T-cell (primary cell): ENCODE data around the gene RNF215. TPM values are rescaled to one million over a fixed set of nuclear protein-coding genes. Genes with fewer than 3 reads are reported as not detected.

ENCODE experiments used
- ATAC-seq, 4 experiments: fragments of 200-7000 bp in 3 of 4; fragments of 150-1000 bp in 1 of 4; cut with Tn5 transposase; replicated peaks in 1 of 4; 1 replicate in 3 of 4; 2 replicates in 1 of 4; pipeline ENCODE4 v1.10.0; 2021; ENCODE audit warnings: moderate library complexity in 3 of 4, mild to moderate bottlenecking in 2 of 4, moderate number of reproducible peaks in 1 of 4
- CTCF ChIA-PET, 2 donors: fragments of 300-600 bp; sonication (Branson Sonifier 250); formaldehyde crosslinking; loops; one replicate each; lab custom pipeline; 2022; ENCODE audit warnings: antibody characterized with exemption in 2 of 2; lab: Charles Lee
- POLR2A ChIA-PET, 2 donors: fragments of 300-600 bp; sonication (Branson Sonifier 250); formaldehyde crosslinking; loops; one replicate each; lab custom pipeline; 2022; ENCODE audit warnings: antibody characterized with exemption in 2 of 2; lab: Charles Lee
- DNase-seq, 35 experiments: peaks; one replicate each; pipeline versions ENCODE4 v3.0.0 to v3.0.0-alpha.2; 2013 to 2023
- H3K27ac ChIP-seq: one replicate; pipeline ENCODE4 v1.5.1; 2013; ENCODE audit warnings: low read length
- H3K27me3 ChIP-seq, 2 experiments: replicated peaks in 1 of 2; 1 replicate in 1 of 2; 2 replicates in 1 of 2; pipeline versions ENCODE4 v1.6.1 to v1.7.0; 2013; ENCODE audit warnings: low read length in 1 of 2, mixed read lengths in 1 of 2; ENCODE audit not compliant: control insufficient read depth in 2 of 2, insufficient read depth in 2 of 2; ENCODE audit errors: extremely low read depth in 1 of 2
- H3K36me3 ChIP-seq, 2 donors: 1 replicate in 1 of 2; 2 replicates in 1 of 2; pipeline versions ENCODE4 v1.6.1 to v1.7.0; 2013; ENCODE audit warnings: low read length in 1 of 2; ENCODE audit not compliant: control insufficient read depth in 2 of 2, insufficient read depth in 1 of 2; ENCODE audit errors: extremely low read depth in 1 of 2
- H3K4me1 ChIP-seq, 2 experiments: 1 replicate in 1 of 2; 2 replicates in 1 of 2; pipeline versions ENCODE4 v1.6.1 to v1.7.0; 2013; ENCODE audit warnings: low read length in 2 of 2, mixed read lengths in 1 of 2; ENCODE audit not compliant: insufficient read depth in 2 of 2, control insufficient read depth in 1 of 2; ENCODE audit errors: extremely low read depth in 1 of 2
- H3K4me3 ChIP-seq, 2 donors: 1 replicate in 1 of 2; 2 replicates in 1 of 2; pipeline versions ENCODE4 v1.5.1 to v1.7.0; 2013; ENCODE audit warnings: mild to moderate bottlenecking in 2 of 2, low read length in 1 of 2, moderate library complexity in 1 of 2; ENCODE audit not compliant: control insufficient read depth in 1 of 2; ENCODE audit errors: extremely low read depth in 1 of 2
- H3K9me3 ChIP-seq: 2 replicates; pipeline ENCODE4 v1.7.0; 2013
- H3K27ac Mint-ChIP-seq, 2 donors: one replicate each; pipeline ENCODE4 v1.8.0; 2020 to 2021; ENCODE audit warnings: mild to moderate bottlenecking in 2 of 2, mixed read lengths in 2 of 2
- H3K27me3 Mint-ChIP-seq, 2 donors: one replicate each; pipeline ENCODE4 v1.8.0; 2021 to 2022; ENCODE audit warnings: mixed read lengths in 2 of 2
- H3K36me3 Mint-ChIP-seq: one replicate; pipeline ENCODE4 v1.8.0; 2021; ENCODE audit warnings: mixed read lengths
- H3K4me1 Mint-ChIP-seq, 3 donors: one replicate each; pipeline ENCODE4 v1.8.0; 2020 to 2022; ENCODE audit warnings: mixed read lengths in 3 of 3, mild to moderate bottlenecking in 1 of 3
- H3K4me3 Mint-ChIP-seq, 3 donors: one replicate each; pipeline ENCODE4 v1.8.0; 2020 to 2022; ENCODE audit warnings: mild to moderate bottlenecking in 3 of 3, mixed read lengths in 3 of 3, moderate library complexity in 3 of 3
- H3K9me3 Mint-ChIP-seq, 3 donors: one replicate each; pipeline ENCODE4 v1.8.0; 2020 to 2022; ENCODE audit warnings: mixed read lengths in 3 of 3
- WGBS: methylation state at CpG from one replicate; pipeline ENCODE4 v1.1.5; 2013; ENCODE audit warnings: missing lambda C conversion rate; ENCODE audit not compliant: insufficient coverage; 5-methylcytosine and 5-hydroxymethylcytosine counted together
- total RNA-seq, 35 experiments: library from RNA in 6 of 35; stranded (reverse) in 6 of 35; fragments of 120-200 nt in 1 of 35; gene quantifications; one replicate each; pipeline versions ENCODE4 v1.2.1 to v1.2.4 and lab custom pipeline; 2013 to 2026

Gene RNF215
- total RNA-seq, 5 donors from 2014 or later (not counting 1 experiment from before 2014, with no cell fraction given) = 6.2 to 8.4 (median 6.3) TPM

DNA sequence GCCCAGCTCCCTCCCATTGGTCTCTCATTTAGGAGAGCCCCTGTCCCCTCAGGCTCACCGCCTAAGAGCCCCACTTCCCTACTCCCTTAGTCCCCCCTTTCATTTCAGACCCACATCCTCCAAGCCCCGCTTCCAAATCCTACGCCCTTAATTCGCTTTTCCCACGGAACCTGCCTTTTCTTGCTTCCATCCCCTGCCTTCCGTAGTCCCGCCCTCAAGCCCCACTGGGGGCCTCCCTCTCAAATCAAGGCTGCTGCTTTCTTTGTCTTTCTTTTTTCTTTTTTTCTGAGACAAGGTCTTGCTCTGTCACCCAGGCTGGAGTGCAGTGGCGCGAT lies 30.0 kb downstream of the RNF215 start:
- H3K4me1 Mint-ChIP-seq = peaks cover 49 to 51% (median 49%) of the 10 kb centered on the region in 3 donors
- ATAC-seq = no peak
- peak in 24 of 35 experiments; percentile 11 to 54 (median 34) for DNase-seq

DNA sequence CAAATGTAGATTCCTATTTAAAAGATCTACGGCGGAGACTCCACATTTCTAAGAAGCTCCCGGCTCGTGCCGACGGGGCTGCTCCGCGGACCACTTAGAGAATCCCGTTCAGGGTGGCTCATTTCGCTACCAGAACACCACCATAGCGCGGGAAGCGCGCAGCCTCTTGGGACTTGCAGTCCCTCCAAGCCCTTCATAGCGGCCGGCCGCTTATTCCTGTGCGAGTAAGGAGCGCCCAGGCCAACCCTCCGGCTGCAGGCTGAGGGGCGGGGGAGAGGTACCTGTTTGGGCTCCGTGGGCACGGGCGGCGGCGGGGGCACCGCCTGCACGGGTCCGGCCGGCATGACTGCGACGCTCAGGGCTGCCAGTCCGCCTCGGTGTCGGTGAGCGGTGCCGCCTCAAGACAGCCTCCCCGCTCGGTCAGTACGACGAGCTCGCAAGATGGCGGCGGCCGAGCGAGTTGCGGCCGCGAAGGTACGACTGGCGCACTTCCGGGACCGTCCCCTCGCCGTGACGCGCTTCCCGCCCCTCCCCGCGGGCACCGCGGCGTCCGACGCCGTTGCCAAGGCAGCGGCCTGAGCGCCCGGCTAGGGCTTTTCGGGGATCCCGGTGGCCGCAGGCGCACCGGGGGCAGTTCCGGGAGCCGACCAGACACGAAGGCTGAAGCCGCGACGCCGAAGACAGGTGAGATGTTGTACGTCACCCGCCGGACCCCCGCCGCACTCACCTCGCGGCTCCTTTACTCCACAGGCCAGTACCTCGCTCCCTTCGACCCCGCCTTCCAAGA lies 30.6 kb downstream of the RNF215 start, which contains the start of the genes CCDC157 and SF3A1:
CCDC157 (plus strand) TSS at position 559 of the 787 bp plus-strand sequence. CDS start 8,994 bp downstream, outside the sequence.
SF3A1 (minus strand) TSS at position 446 of the 787 bp plus-strand sequence; CDS start at position 344, 102 bp downstream.
- Mint-ChIP-seq H3K4me3 (peak within 1 kb of the TSS; percentile 92 to 96 (median 95)), H3K4me1 (peaks cover 51 to 55% (median 54%) of the 10 kb centered on the region in 3 donors), H3K9me3 (no peaks in the 10 kb centered on the region), H3K36me3 (peaks cover 23% of the 10 kb centered on the region), H3K27me3 (peaks cover 0 to 2% of the 10 kb centered on the region in 2 donors), H3K27ac (peak within 1 kb of the TSS; percentile 87 to 92)
- WGBS = under 1% methylated on average over 84 of the region's 91 CpGs
- H3K27ac ChIP-seq = peak within 1 kb of the TSS; percentile 87
- DNase-seq (peak; percentile 69 to 94 (median 84)), ATAC-seq (peak; percentile 88 to 93 (median 92))
- H3K4me1 ChIP-seq = peaks cover 15 to 55% of the 10 kb centered on the region in 2 experiments
- ChIA-PET POLR2A (interaction anchor here (0.6 to 1.2 kb wide), 4 partner anchors 30 to 68 kb away, joined by 3 to 5 read pairs (median 4); partner anchors contain the start of genes CASTOR1 (in 2 of the 2) and TBC1D10A (in 1 of the 2)), CTCF (interaction anchor here in 1 of 2 donors (0.6 to 1.8 kb wide), 6 partner anchors 28 to 595 kb away, joined by 3 to 12 read pairs (median 6); partner anchors contain the start of gene TBC1D10A)
- H3K9me3 ChIP-seq = no peaks in the 10 kb centered on the region
- peaks cover 5 to 24% of the 10 kb centered on the region in 2 donors for H3K36me3 ChIP-seq
- H3K4me3 ChIP-seq = peak within 1 kb of the TSS; percentile 79 to 97
- H3K27me3 ChIP-seq = peaks cover 0 to 3% of the 10 kb centered on the region in 2 experiments

More for the DNA sequence above, 30.0 kb downstream of the RNF215 start:
- H3K9me3 Mint-ChIP-seq = no peaks in the 10 kb centered on the region
- H3K27me3 Mint-ChIP-seq = peaks cover 0 to 2% of the 10 kb centered on the region in 2 donors
- H3K27ac Mint-ChIP-seq = peak overlapping the region; percentile 87 to 92
- Histone ChIP-seq H3K27me3 (peaks cover 0 to 3% of the 10 kb centered on the region in 2 experiments), H3K36me3 (peaks cover 4 to 19% of the 10 kb centered on the region in 2 donors), H3K27ac (peak overlapping the region; percentile 87), H3K4me1 (peaks cover 15 to 50% of the 10 kb centered on the region in 2 experiments), H3K9me3 (no peaks in the 10 kb centered on the region), H3K4me3 (peak overlapping the region; percentile 79 to 97)
- peak overlapping the region; percentile 92 to 96 (median 95) for H3K4me3 Mint-ChIP-seq
- peaks cover 18% of the 10 kb centered on the region for H3K36me3 Mint-ChIP-seq
- CTCF ChIA-PET = interaction anchor here in 1 of 2 donors (1.0 to 1.8 kb wide), 4 partner anchors 31 to 69 kb away, joined by 4 to 12 read pairs (median 8); partner anchors contain the start of gene TBC1D10A
- 14% methylated on average over 9 of the region's 9 CpGs for WGBS
- POLR2A ChIA-PET = interaction anchor here (0.6 to 1.2 kb wide), 4 partner anchors 30 to 69 kb away, joined by 3 to 5 read pairs (median 4); partner anchors contain the start of genes CASTOR1 (in 2 of the 2) and TBC1D10A (in 1 of the 2)

DNA sequence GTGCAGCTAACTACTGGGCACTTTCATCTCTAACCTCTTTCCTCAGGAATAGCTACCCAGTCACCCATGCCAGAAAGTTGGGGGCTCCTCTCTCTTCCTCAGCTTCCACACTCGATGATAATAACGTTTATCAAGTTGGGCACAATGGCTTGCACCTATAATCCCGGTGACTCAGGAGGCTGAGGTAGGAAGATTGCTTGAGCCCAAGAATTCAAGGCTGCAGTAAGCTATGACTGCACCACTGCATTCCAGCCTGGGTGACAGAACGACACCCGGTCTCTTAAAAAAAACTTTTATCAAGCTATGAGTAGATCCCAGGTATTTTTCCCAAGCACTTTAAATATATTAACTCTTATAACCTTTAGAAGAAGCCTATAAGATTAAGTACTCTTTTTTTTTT lies 32.6 kb downstream of the RNF215 start:
- H3K27ac Mint-ChIP-seq = peak overlapping the region; percentile 65 to 78
- H3K36me3 ChIP-seq = peaks cover 9 to 41% of the 10 kb centered on the region in 2 donors
- H3K27ac ChIP-seq = peak overlapping the region; percentile 19
- 83% methylated on average over 3 of the region's 5 CpGs for WGBS
- H3K4me3 ChIP-seq = no peak overlapping the region
- H3K4me1 Mint-ChIP-seq = peaks cover 66 to 72% (median 70%) of the 10 kb centered on the region in 3 donors
- peaks cover 35% of the 10 kb centered on the region for H3K36me3 Mint-ChIP-seq
- peak overlapping the region; percentile 92 to 96 (median 95) for H3K4me3 Mint-ChIP-seq
- ChIA-PET POLR2A (interaction anchor here in 1 of 2 donors (0.8 kb wide), 1 partner anchor 28 kb away, joined by 6 read pairs; the partner anchor contains the start of gene TBC1D10A), CTCF (interaction anchor here (0.7 to 1.0 kb wide), 3 partner anchors 46 to 67 kb away, joined by 3 to 4 read pairs (median 3); partner anchors contain the start of gene CASTOR1 (in 1 of the 2))
- no peaks in the 10 kb centered on the region for H3K9me3 Mint-ChIP-seq
- no peaks in the 10 kb centered on the region for H3K9me3 ChIP-seq
- peaks cover 0 to 2% of the 10 kb centered on the region in 2 donors for H3K27me3 Mint-ChIP-seq
- H3K27me3 ChIP-seq = peaks cover 0 to 3% of the 10 kb centered on the region in 2 experiments
- H3K4me1 ChIP-seq = peaks cover 15 to 63% of the 10 kb centered on the region in 2 experiments
- ATAC-seq (no peak), DNase-seq (no peak)

DNA sequence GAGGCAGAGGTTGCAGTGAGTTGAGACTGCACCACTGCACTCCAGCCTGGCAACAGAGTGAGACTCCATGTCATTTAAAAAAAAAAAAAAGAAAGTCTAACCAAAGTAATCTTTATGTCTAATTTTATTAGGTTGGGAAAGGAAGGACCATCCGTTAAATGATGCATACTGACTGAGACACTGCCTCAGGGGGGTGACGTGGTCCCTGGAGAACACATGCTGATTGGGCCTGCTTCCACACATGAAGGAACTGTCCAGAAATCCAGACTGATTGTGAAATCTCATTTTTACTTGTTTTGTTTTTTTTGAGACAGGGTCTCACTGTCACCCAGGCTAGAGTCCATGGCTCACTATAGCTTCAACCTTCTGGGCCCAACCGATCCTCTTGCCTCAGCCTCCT lies 36.0 kb downstream of the RNF215 start:
- Mint-ChIP-seq H3K27ac (peak overlapping the region in 1 of 2 donors; percentile 48), H3K4me3 (no peak overlapping the region), H3K9me3 (no peaks in the 10 kb centered on the region), H3K4me1 (peaks cover 73 to 87% (median 78%) of the 10 kb centered on the region in 3 donors), H3K36me3 (peaks cover 51% of the 10 kb centered on the region), H3K27me3 (no peaks in the 10 kb centered on the region)
- no peak overlapping the region for H3K27ac ChIP-seq
- 100% methylated on average over 1 of the region's 3 CpGs for WGBS
- peaks cover 21 to 74% of the 10 kb centered on the region in 2 donors for H3K36me3 ChIP-seq
- DNase-seq (no peak), ATAC-seq (no peak)
- H3K4me1 ChIP-seq = peaks cover 15 to 59% of the 10 kb centered on the region in 2 experiments
- H3K9me3 ChIP-seq = no peaks in the 10 kb centered on the region
- peak overlapping the region in 1 of 2 donors; percentile 5 for H3K4me3 ChIP-seq
- ChIA-PET CTCF (no interaction called here), POLR2A (no interaction called here)
- H3K27me3 ChIP-seq = no peaks in the 10 kb centered on the region

DNA sequence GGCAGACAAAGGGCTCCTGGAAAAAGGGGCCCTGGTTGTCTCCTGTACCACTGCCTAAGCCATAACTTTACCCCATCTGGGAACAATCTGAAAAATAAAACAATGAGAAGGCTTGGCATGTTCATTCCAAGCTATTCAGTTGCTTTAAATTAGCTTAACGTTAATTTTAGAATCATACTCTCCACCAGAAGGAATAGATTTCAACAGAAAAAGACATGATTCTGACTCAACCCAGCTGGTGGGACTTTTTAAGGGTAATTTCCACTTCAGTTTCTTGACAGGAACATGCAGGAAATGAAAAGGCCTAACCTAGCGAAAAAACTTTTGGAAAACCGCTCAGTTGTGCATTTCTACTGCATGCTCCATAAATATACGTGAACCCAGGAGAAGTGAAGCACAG lies 38.4 kb downstream of the RNF215 start:
- ATAC-seq = no peak
- peaks cover 64% of the 10 kb centered on the region for H3K36me3 Mint-ChIP-seq
- no peaks in the 10 kb centered on the region for H3K9me3 Mint-ChIP-seq
- H3K4me3 Mint-ChIP-seq = peak overlapping the region in 1 of 3 donors; percentile 3
- CTCF ChIA-PET = interaction anchor here in 1 of 2 donors (0.7 kb wide), 2 partner anchors 59 to 95 kb away, joined by 3 read pairs; partner anchors contain the start of gene CASTOR1
- H3K27ac Mint-ChIP-seq = peak overlapping the region; percentile 22 to 67
- H3K27ac ChIP-seq = no peak overlapping the region
- peaks cover 0 to 50% of the 10 kb centered on the region in 2 experiments for H3K4me1 ChIP-seq
- H3K4me3 ChIP-seq = no peak overlapping the region
- no peaks in the 10 kb centered on the region for H3K27me3 ChIP-seq
- no peaks in the 10 kb centered on the region for H3K27me3 Mint-ChIP-seq
- H3K4me1 Mint-ChIP-seq = peaks cover 49 to 83% (median 70%) of the 10 kb centered on the region in 3 donors
- H3K36me3 ChIP-seq = peaks cover 32 to 90% of the 10 kb centered on the region in 2 donors
- POLR2A ChIA-PET = interaction anchor here in 1 of 2 donors (0.6 to 1.1 kb wide), 3 partner anchors 50 to 759 kb away, joined by 3 to 4 read pairs (median 3); no protein-coding TSS in a partner anchor
- no peak for DNase-seq
- no peaks in the 10 kb centered on the region for H3K9me3 ChIP-seq
- WGBS = 62% methylated on average over 3 of the region's 4 CpGs
